ENCODE measurements around the gene CYGB.
"Not testable (repeated sequence)": the region's sequence is repeated elsewhere in the genome, so short reads cannot be mapped to it uniquely, and the experiment has no call there.

CYGB gene

DNA sequence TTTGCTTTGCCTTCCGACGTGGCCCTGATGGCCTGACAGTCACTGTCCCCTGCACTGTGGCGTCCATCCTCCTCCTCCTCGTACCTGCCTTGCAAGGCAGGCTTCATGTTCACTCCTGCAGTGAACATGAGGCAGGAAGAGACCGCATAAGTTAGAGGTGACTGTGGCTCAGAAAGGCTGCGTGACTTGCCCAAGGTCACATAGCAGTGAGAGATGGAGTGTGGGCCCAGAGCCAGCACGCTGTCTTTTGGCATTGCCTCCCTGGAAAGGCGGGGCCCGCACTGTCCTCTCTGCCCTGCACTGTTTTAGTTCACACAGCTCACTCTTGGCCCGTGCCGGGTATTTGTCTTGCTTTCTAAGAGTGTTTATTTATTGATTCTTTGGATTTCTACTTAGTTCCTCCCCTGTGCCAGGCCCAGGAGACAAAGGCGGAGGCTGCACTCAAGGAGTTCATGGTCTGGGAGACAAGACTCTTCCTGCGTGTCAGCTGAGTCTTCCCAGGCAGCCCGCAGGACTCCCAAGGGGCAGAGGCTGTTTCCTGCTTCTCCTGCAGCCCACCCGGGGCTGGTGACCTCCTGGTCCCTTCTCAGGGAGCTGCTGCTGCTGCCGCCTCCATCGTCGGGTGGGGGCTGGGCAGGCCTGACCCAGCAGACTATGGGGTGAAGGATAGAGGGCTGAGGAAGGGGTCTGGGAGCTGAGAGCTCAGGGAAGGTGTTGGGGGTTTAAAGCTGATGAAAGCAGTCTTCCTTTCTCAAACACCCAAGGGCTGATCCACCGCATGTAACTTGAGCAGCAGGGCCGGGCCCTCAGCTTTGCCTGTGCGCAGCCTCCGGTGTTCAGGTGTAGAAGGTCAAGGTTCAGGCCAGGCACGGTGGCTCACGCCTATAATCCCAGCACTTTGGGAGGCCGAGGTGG is 12.7 kb downstream of the CYGB start:
- no peak for DNase-seq (ENCODE audit: low read depth in 2 of 2)

DNA sequence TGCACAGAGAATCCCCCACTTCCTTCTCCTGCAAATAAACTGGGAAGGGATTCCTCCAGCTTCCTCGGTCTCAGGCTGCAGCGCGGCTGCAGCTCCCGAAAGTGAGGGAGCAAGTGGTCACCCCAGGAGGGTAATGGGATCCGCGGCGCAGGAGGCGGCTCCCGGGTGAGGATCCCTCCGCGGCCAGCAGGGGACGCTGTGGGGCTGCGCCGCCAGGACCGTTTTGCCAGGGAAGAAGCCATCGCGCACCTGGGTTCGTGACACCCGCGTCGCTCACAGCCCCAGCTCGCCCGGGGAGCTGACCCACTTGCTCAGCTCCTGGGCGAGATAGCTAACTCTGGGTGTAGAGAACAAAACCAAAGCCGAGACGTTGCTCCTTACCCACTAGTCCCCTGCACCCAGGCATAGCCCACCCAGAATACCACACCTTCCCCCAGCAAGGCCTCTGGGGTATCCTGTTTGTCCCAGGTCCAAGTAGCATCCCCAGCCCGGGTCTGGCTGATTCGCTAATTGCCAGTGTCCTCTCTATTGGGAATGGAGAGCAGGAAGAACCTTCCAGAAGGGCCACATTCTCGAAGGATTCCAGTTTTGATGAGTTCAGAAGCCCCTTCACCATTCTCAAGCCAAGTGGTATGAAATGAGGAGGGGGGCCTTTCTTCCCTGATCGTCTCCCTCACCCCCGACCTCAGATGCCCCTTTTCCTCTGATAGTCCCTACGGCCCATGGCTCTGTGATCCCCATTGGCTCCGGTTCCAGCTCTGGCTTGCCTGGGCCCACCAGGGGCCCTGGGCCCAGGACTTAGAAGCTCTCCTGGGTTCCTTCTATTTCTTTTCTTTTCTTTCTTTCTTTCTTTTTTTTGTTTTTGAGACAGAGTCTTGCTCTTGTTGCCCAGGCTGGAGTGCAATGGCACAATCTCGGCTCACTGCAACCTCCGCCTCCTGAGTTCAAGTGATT is 14.1 kb downstream of the CYGB start:
- peak; percentile 71 to 81 for DNase-seq (ENCODE audit: low read depth in 2 of 2)

- DNase-seq (ENCODE audit: low read depth in 2 of 2), result not testable (repeated sequence)
Measured at GRCh38 chr17:76521683-76522082, 15.8 kb downstream of the CYGB start.

GRCh38 chr17:76521262-76521661 is 16.2 kb downstream of the CYGB start:
- no peak for DNase-seq (ENCODE audit: low read depth in 2 of 2)

DNA sequence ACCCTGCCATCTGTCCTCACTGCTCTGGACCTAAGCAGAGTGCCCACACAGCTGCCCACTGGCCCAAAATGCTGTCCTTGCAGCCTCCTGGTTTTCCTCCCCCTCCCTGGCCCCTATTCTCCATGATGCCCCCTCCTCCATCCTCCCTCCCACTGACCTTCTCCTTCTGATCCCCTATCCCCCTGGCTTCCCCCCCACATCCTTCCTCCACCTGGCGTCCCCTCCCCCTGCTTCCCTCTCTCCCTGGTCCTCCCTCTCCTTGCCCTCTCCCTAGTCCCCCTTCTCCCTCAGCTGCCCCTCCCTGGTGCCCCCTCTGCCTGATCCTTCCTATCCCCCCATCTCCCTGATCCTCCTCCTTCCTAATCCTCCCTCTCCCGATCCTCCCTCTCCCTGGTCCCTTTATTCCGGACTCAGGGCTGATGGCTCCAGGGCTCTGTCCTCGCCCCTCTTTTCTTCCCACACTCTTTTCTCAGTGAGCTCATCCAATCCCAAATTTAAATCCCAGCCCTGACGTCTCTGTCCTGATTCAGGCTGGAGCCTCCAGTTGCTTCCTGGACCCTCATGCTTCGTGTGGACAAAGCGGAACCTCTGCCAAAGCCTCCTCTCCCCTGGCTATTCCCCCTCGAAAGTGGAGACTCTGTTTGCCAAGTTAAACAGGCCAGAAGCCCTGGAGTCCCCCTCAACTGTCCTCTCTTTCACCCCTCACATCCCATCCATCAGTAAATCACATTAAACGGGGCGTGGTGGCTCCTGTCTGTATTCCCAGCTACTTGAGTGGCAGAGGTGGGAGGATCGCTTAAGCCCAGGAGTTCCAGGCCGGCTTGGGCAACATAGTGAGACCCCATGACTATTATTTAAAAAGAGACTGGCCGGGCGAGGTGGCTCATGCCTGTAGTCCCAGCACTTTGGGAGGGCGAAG is 18.2 kb downstream of the CYGB start:
- no peak for DNase-seq (ENCODE audit: low read depth in 2 of 2)

GRCh38 chr17:76517638-76518038 is 19.9 kb downstream of the CYGB start:
- DNase-seq (ENCODE audit: low read depth in 2 of 2), result no peak

DNA sequence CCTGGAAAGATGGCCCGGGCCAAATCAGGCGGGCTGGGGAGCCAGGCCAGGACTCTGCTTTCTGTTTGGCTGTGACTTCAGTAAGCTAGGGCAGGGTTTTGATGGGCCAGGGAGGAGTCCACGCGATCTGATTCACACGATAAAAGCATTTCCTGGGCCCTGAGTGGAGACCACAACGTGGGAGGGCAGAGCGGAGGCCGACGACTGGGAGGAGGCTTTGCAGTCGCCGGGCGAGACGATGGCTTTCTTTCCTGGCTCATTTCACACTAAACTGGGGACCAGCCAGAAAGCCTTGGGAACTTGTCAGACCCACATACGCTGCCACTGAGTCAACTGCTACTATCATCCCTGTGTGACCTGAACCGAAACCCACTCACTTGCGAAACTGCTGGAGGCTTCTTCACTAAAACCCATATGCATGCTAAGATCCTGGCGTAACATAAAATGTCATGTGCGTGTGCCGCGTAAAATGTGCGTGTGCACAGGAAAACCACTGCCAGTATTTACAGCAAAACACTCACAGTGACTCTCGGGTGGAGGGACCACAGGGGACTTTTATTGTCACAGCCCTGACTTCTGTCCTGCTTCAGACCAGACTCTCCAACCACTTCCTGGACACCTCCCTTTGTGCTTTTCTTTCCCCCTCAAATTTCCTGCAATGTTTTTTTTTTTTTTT is 22.1 kb downstream of the CYGB start:
- peak; percentile 53 to 85 for DNase-seq (ENCODE audit: low read depth in 2 of 2)

- DNase-seq (ENCODE audit: low read depth in 2 of 2), result not testable (repeated sequence)
Measured at GRCh38 chr17:76514355-76514754, 23.2 kb downstream of the CYGB start.

- DNase-seq (ENCODE audit: low read depth in 2 of 2), result no peak
Measured at GRCh38 chr17:76513306-76513692, 24.2 kb downstream of the CYGB start.

- DNase-seq (ENCODE audit: low read depth in 2 of 2), result no peak
Measured at GRCh38 chr17:76512366-76513305, 24.9 kb downstream of the CYGB start.

DNA sequence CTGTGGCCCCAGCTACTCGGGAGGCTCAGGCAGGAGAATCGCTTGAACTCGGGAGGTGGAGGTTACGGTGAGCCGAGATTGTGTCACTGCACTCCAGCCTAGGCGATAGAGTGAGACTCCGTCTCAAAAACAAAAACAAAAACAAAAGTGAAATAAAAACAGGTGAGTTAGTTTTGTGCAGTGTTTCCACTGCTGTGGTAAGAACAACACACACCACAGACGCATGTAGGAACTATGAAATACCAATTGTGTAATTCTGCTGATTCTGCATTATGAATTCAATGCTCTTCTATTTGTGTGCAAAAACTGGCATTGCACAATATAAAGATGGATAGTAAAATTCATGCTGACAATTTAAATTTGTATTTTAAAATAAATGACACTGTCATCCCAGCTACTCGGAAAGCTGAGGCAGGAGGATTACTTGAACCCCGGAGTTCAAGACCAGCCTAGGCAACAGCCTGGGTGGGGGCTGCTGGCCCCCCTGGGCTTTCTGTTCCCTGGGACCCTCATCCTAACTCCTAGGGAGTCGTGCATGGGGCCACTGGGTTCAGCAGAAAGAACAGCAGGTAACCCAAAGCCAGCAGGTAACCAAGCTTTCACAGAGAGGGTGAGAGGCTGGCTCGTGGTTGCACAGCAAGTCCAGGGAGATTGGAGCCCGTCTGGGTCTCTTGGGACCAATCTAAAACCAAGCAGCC is 25.7 kb downstream of the CYGB start:
- DNase-seq (ENCODE audit: low read depth in 2 of 2), result no peak

- no peak for DNase-seq (ENCODE audit: low read depth in 2 of 2)
Measured at GRCh38 chr17:76510831-76511244, 26.7 kb downstream of the CYGB start.

GRCh38 chr17:76508472-76509063 is 28.9 kb downstream of the CYGB start:
- DNase-seq (ENCODE audit: low read depth in 2 of 2), result not testable (repeated sequence)

- DNase-seq (ENCODE audit: low read depth in 2 of 2), result peak; percentile 77 to 88
Measured at GRCh38 chr17:76506408-76507345, 30.8 kb downstream of the CYGB start.

DNA sequence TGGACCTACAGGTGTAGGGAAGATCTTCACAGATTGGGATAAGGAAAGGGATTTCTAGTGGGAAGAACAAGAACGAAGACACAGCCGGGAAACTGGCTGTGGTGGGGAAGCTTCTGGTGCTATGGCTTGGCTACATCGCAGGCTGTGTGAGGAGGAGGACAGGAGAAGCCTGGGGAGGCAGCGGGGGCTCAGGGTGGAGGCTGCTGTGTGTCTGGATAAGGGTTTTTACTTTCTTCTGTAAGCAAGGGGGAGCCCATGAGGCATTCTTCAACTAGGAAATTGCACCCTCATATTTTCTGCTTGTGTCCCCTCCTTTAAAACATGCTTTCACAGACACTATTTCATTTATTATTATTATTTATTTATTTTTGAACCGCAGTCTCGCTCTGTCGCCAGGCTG is 33.4 kb downstream of the CYGB start:
- no peak for DNase-seq (ENCODE audit: low read depth in 2 of 2)

- no peak for DNase-seq (ENCODE audit: low read depth in 2 of 2)
Measured at GRCh38 chr17:76502341-76503211, 34.9 kb downstream of the CYGB start.
